SK-N-SH (cell line): ENCODE results near the gene PPP1R3A.

Experiments used
- ELF1 ChIP-seq: IDR thresholded peaks from 2 replicates; pipeline ENCODE4 v1.4.0; 2012
- EP300 ChIP-seq, 2 experiments: IDR thresholded peaks; 2 replicates each; pipeline versions ENCODE4 v1.4.0 to v1.6.1; 2012; ENCODE audit warnings: borderline replicate concordance in 1 of 2, low read depth in 1 of 2, low read length in 1 of 2
- GATA2 ChIP-seq: sonication (generic); formaldehyde crosslinking; IDR thresholded peaks from 2 replicates; pipeline ENCODE4 v1.5.0; 2020; ENCODE audit warnings: mild to moderate bottlenecking, missing genetic modification reagents
- MXI1 ChIP-seq: IDR thresholded peaks from 2 replicates; pipeline ENCODE4 v1.6.1; 2012; ENCODE audit warnings: mild to moderate bottlenecking, low read depth, low read length, improper control_type of control experiment
- NFIC ChIP-seq: IDR thresholded peaks from 2 replicates; pipeline ENCODE4 v1.4.0; 2012; ENCODE audit warnings: borderline replicate concordance
- TAF1 ChIP-seq: IDR thresholded peaks from 2 replicates; pipeline ENCODE4 v1.6.1; 2012; ENCODE audit warnings: low read depth, mild to moderate bottlenecking, low read length, moderate library complexity, borderline replicate concordance
- TF ChIP-seq, protein P1 (sequence below): fragments of 200-600 bp; sonication (generic); IDR thresholded peaks from 2 replicates; pipeline ENCODE4 v1.6.1; 2017; ENCODE audit warnings: antibody characterized with exemption, mild to moderate bottlenecking, moderate library complexity

DNA sequence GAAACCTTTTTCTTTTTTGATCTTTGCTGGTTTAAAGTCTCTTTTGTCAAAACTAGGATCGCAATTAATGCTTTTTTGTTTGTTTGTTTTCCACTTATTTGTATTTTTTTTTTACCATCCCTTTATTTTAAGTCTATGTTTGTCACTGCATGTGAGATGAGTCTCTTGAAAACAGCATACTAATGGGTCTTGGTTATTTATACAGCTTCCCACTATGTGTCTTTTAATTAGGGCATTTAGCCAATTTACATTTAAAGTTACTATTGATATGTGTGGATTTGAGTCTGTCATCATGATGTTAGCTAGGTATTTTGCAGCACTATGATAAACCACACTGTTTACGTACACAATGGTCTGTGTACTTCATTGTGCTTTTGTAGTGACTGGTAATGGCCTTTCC, 34.7 kb upstream of the PPP1R3A start:
- TF ChIP-seq MXI1 = no peak
- no peak for TF ChIP-seq NFIC
- no peak for TF ChIP-seq TAF1
- TF ChIP-seq GATA2 (CRISPR knock-in tag) = no peak
- TF ChIP-seq, protein P1, sequence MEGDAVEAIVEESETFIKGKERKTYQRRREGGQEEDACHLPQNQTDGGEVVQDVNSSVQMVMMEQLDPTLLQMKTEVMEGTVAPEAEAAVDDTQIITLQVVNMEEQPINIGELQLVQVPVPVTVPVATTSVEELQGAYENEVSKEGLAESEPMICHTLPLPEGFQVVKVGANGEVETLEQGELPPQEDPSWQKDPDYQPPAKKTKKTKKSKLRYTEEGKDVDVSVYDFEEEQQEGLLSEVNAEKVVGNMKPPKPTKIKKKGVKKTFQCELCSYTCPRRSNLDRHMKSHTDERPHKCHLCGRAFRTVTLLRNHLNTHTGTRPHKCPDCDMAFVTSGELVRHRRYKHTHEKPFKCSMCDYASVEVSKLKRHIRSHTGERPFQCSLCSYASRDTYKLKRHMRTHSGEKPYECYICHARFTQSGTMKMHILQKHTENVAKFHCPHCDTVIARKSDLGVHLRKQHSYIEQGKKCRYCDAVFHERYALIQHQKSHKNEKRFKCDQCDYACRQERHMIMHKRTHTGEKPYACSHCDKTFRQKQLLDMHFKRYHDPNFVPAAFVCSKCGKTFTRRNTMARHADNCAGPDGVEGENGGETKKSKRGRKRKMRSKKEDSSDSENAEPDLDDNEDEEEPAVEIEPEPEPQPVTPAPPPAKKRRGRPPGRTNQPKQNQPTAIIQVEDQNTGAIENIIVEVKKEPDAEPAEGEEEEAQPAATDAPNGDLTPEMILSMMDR = no peak
- TF ChIP-seq EP300 (IDR thresholded peaks at IDR 0.05; ENCODE audit: borderline replicate concordance in 1 of 2, low read depth in 1 of 2, low read length in 1 of 2) = no peak
- no peak for TF ChIP-seq ELF1
